Skeletal muscle tissue (tissue), 4 donors: ENCODE data around the gene DMD. TPM values are rescaled to one million over a fixed set of nuclear protein-coding genes. Genes with fewer than 3 reads are reported as not detected.

Source experiments
- H3K27ac ChIP-seq: one replicate; pipeline ENCODE4 v1.7.0; 2013; ENCODE audit warnings: mild to moderate bottlenecking, low read depth, low read length, inconsistent platforms
- H3K27me3 ChIP-seq, 3 donors: one replicate each; pipeline ENCODE4 v1.7.0; 2013; ENCODE audit warnings: low read length in 3 of 3; ENCODE audit not compliant: control insufficient read depth in 3 of 3, insufficient read depth in 3 of 3
- H3K36me3 ChIP-seq, 3 donors: one replicate each; pipeline ENCODE4 v1.7.0; 2013; ENCODE audit warnings: low read length in 3 of 3; ENCODE audit not compliant: control insufficient read depth in 3 of 3, insufficient read depth in 3 of 3
- H3K4me1 ChIP-seq, 3 donors: one replicate each; pipeline ENCODE4 v1.7.0; 2013; ENCODE audit warnings: low read length in 3 of 3, mild to moderate bottlenecking in 3 of 3; ENCODE audit not compliant: control insufficient read depth in 3 of 3, insufficient read depth in 3 of 3
- H3K4me3 ChIP-seq, 3 donors: one replicate each; pipeline ENCODE4 v1.7.0; 2013; ENCODE audit warnings: low read length in 3 of 3
- H3K9ac ChIP-seq, 3 donors: one replicate each; pipeline ENCODE4 v1.7.0; 2013; ENCODE audit warnings: low read length in 3 of 3, mild to moderate bottlenecking in 3 of 3, moderate library complexity in 2 of 3, low read depth in 1 of 3
- H3K9me3 ChIP-seq, 3 donors: one replicate each; pipeline ENCODE4 v1.7.0; 2013; ENCODE audit warnings: low read length in 3 of 3; ENCODE audit not compliant: control insufficient read depth in 3 of 3
- total RNA-seq: library from RNA; depleted of rRNA; stranded (reverse); fragments of >200 nt; gene quantifications from one replicate; pipeline ENCODE4 v1.2.3, GENCODE V29; 2014
- donor health status: Osteomylitis.

Gene DMD
- total RNA-seq, 1 donor from 2014 or later = 190 TPM

- Histone ChIP-seq H3K27me3 (no peaks in the 10 kb centered on the region), H3K9ac (no peak overlapping the region), H3K4me3 (no peak overlapping the region), H3K9me3 (no peaks in the 10 kb centered on the region), H3K4me1 (no peaks in the 10 kb centered on the region), H3K36me3 (no peaks in the 10 kb centered on the region), H3K27ac (no peak overlapping the region)
These were observed 1506.4 kb downstream of the DMD start for GRCh38 chrX:31704938-31705337.

DNA sequence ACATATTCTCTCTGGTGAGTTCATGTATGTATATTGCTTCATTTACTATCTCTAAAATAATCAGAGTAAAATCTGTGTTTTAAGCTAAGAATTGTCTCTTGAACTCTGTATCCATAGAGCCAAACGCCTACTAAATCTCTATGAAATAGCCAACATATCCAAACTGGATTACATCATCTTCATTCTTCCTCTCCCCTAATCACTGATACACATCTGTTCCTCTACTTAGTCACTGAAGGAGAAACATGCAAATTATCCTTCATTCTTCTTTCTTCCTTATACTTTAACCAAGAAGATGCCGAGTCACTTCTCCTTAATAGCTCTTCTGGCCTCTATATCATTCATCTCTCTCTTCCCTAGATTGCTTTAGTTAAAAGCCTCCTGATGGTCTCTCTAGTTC, 1509.1 kb downstream of the DMD start:
- no peak overlapping the region for H3K9ac ChIP-seq
- no peaks in the 10 kb centered on the region for H3K36me3 ChIP-seq
- no peak overlapping the region for H3K27ac ChIP-seq
- no peaks in the 10 kb centered on the region for H3K4me1 ChIP-seq
- no peaks in the 10 kb centered on the region for H3K9me3 ChIP-seq
- H3K4me3 ChIP-seq = no peak overlapping the region
- no peaks in the 10 kb centered on the region for H3K27me3 ChIP-seq

- Histone ChIP-seq H3K27ac (no peak overlapping the region), H3K9ac (no peak overlapping the region), H3K36me3 (no peaks in the 10 kb centered on the region), H3K27me3 (no peaks in the 10 kb centered on the region), H3K9me3 (no peaks in the 10 kb centered on the region), H3K4me1 (no peaks in the 10 kb centered on the region), H3K4me3 (no peak overlapping the region)
These were observed 1513.9 kb downstream of the DMD start for GRCh38 chrX:31697294-31697916.

DNA sequence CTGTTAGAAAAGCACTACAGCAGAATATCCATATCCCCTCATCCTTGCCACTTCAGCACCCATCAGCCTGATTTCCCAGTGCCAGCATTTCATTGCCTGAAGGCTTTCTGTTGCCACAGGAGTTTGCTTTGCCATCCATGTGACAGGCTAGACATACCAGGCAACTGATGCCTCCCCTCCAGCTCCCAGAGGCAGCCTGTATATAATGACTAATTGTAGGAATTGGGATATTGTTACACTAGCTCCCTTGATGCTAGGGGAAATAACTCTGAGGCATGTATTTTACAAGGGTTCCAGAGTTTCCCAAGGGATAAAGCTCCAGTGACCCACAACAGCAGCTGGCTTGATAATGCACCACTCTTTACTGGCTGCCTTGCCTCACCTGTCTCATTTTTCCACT, 1531.5 kb downstream of the DMD start:
- Histone ChIP-seq H3K9ac (no peak overlapping the region), H3K9me3 (no peaks in the 10 kb centered on the region), H3K36me3 (no peaks in the 10 kb centered on the region), H3K27me3 (no peaks in the 10 kb centered on the region), H3K27ac (no peak overlapping the region), H3K4me1 (no peaks in the 10 kb centered on the region), H3K4me3 (no peak overlapping the region)

DNA sequence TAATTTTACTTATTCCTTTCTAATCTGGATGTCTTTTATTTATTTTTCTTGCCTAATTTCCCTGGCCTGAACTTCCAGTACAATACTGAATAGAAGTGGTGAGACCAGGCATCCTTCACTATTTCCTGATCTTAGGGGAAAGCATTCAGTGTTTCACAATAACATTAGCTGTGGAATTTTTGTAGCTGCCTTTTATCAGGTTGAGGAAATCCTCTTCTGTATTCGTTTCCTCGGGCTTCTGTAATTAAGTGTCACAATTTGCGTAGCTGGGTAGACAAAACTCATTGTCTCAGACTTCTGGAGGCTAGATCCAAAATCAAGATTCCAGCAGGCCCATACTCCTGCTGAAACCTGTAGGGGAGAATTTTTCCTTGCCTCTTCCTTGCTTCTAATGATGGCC, 1541.1 kb downstream of the DMD start:
- H3K27ac ChIP-seq = no peak overlapping the region
- no peaks in the 10 kb centered on the region for H3K4me1 ChIP-seq
- H3K9ac ChIP-seq = no peak overlapping the region
- H3K9me3 ChIP-seq = no peaks in the 10 kb centered on the region
- no peaks in the 10 kb centered on the region for H3K27me3 ChIP-seq
- H3K36me3 ChIP-seq = no peaks in the 10 kb centered on the region
- H3K4me3 ChIP-seq = no peak overlapping the region

DNA sequence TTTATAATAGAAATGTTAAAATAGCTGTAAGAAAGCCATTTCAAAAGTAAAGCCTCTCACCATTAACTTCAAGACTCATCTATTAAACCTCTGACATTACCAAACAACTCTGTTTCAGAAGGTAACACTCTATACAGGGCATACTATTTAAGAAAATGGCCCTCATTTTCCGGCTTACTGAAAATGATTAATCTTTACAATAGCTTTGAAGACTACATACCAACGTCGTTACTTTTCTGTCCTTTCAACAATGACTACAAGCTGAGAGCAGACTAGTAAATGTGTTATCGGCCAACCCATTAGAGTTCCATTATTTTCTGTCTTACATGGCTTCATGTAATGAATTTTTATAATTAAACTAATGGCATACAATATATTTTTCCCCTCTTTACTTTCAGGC, 1545.9 kb downstream of the DMD start:
- peaks cover 0 to 3% (median 0%) of the 10 kb centered on the region in 3 donors for H3K4me1 ChIP-seq
- H3K27me3 ChIP-seq = no peaks in the 10 kb centered on the region
- H3K4me3 ChIP-seq = no peak overlapping the region
- no peak overlapping the region for H3K27ac ChIP-seq
- no peak overlapping the region for H3K9ac ChIP-seq
- H3K9me3 ChIP-seq = no peaks in the 10 kb centered on the region
- H3K36me3 ChIP-seq = no peaks in the 10 kb centered on the region

GRCh38 chrX:31663172-31663571, 1548.2 kb downstream of the DMD start:
- H3K9me3 ChIP-seq = no peaks in the 10 kb centered on the region
- H3K27ac ChIP-seq = no peak overlapping the region

DNA sequence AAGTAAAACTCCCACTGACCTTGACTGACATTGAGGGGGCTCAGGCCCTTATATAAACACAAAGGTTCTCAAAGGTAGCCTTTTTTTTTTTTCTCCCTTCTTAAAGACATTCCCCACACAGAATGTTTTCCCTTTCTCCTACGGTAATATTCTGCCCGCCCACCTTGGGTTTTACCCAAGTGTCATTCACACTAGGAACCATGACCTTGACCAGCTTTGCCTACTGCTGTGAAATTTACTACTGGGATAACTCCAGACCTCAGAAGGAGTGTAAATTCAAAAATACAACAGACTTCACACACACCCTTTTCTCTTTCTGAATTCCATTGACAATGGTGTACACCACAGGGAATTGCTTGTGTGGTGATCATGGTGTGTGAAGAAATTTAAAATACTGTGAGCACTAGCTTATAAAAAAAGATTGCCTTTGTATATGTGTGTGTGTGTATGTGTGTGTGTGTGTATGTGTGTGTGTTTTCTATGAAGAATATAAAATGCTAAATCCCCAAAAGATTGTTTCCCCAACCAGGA, 1550.0 kb downstream of the DMD start:
- Histone ChIP-seq H3K9me3 (no peaks in the 10 kb centered on the region), H3K27ac (no peak overlapping the region), H3K36me3 (no peaks in the 10 kb centered on the region), H3K4me3 (no peak overlapping the region), H3K9ac (no peak overlapping the region), H3K4me1 (peaks cover 0 to 3% (median 0%) of the 10 kb centered on the region in 3 donors), H3K27me3 (no peaks in the 10 kb centered on the region)

More at GRCh38 chrX:31663172-31663571, 1548.2 kb downstream of the DMD start:
- no peaks in the 10 kb centered on the region for H3K27me3 ChIP-seq
- peaks cover 0 to 3% (median 0%) of the 10 kb centered on the region in 3 donors for H3K4me1 ChIP-seq
- H3K9ac ChIP-seq = no peak overlapping the region
- no peaks in the 10 kb centered on the region for H3K36me3 ChIP-seq
- no peak overlapping the region for H3K4me3 ChIP-seq

DNA sequence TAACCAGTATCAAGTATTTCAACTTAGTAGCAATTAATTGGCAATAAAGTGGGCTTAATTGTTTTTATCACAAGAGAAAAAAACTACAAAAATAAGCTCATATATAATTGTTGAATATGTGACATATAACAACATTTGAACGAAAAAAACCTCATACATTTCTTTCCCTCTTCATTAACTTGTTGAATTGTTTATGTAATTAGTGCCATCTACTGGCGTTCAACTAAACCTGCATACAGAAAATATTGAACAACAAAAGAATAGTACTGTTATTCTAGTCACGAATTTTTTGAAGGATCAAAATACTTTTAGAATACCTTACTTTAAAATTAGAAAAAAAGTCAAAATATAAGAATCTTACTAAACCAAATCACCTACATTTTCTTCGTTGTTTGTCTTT, 1553.0 kb downstream of the DMD start:
- Histone ChIP-seq H3K36me3 (no peaks in the 10 kb centered on the region), H3K4me3 (no peak overlapping the region), H3K27ac (no peak overlapping the region), H3K9ac (no peak overlapping the region), H3K27me3 (no peaks in the 10 kb centered on the region), H3K9me3 (no peaks in the 10 kb centered on the region), H3K4me1 (no peaks in the 10 kb centered on the region)

- H3K4me3 ChIP-seq = no peak overlapping the region
- no peaks in the 10 kb centered on the region for H3K4me1 ChIP-seq
- no peaks in the 10 kb centered on the region for H3K27me3 ChIP-seq
- H3K9me3 ChIP-seq = no peaks in the 10 kb centered on the region
- no peaks in the 10 kb centered on the region for H3K36me3 ChIP-seq
- H3K9ac ChIP-seq = no peak overlapping the region
- H3K27ac ChIP-seq = no peak overlapping the region
These were observed 1555.3 kb downstream of the DMD start for GRCh38 chrX:31656013-31656412.
